HG02885 (cell line): Measurements from ENCODE around the gene MB.

Experiments used
- ATAC-seq: cut with Tn5 transposase; IDR thresholded peaks from one replicate; pipeline ENCODE4 v1.9.1; 2021; ENCODE audit warnings: mild to moderate bottlenecking; ENCODE audit not compliant: unreplicated experiment, poor library complexity

MB gene

DNA sequence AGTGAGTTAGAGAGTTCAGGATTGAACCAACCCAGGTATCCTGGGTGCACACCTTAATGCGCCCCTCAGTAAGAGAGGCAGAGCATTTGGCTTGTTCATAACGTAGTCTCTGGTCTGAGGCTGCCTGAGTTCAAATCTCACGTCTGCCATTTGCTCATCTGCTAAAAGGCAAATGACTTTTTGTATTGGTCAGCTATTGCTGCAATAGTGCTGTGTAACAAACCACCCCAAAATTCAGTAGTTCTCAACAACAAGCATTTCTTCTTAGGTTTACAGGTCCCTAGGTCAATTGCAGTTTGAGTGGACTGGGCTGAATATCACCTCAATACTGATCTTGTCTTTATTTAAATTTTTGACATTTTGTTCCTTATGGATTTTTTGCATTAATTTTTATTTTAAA is 58.4 kb downstream of the MB start:
- ATAC-seq = no peak

DNA sequence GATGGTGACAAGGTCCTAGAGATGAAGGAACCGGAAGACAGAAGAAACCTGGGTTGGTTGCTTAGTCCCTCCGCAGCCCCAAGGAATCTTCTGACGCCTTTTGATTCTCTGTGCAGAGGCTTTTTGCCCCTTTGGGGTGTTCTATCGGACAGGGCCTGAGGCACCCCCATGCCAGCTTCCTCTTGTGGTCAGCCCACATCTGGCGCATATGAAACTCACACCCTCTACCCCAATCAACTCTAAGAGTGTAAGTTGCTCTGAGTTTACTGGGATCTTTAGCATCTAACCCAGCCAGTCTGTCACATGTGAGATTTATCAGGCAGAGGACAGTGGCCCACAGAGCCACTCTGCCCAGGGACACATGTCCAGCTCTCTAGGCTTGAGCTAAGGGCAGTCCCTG is 59.1 kb downstream of the MB start:
- no peak for ATAC-seq
